ENCODE data around the gene HK1.

DNA sequence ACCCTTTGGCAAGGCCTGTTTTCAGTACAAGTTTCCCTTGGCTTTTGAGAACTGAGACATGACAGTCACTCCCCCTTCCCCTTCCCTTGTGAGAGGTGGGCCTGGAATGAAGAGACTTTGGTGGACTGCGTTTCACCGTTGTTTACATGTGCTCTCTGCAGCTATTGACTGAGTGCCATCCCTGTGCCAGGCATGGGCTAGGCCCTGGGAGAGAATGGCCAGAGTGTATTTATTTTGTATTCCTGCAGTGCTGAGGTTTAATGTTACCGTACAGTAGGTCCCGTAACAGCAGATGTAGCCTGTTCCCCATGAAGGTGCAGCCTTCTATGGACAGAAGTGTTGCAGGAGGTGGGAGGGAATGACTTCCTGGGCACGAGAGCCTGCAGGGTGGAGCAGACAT lies 88.4 kb downstream of the HK1 start:
- TF ChIP-seq POLR2A (IDR thresholded peaks at IDR 0.05; ENCODE audit: low read length) (no peak), GATA1 (IDR thresholded peaks at IDR 0.05; ENCODE audit: low read depth, low read length) (no peak)
